T-helper 2 cell treated with Interferon-gamma antibody and Interleukin-4, amounts not matched to agents 100 ng/mL and 5 ng/mL, for 36 hours (primary cell): ENCODE data around the gene SLC39A8. TPM values are rescaled to one million over a fixed set of nuclear protein-coding genes. Genes with fewer than 3 reads are reported as not detected.
"Not testable (repeated sequence)": the region's sequence is repeated elsewhere in the genome, so short reads cannot be mapped to it uniquely, and the experiment has no call there.

Experiments used
- intact Hi-C: fragments of 100-400 bp; cut with micrococcal nuclease; formaldehyde crosslinking; loops from one replicate; pipeline ENCODE4 v1.15.1; 2023
- total RNA-seq: library from RNA; stranded (reverse); gene quantifications from 2 replicates; pipeline ENCODE4 v1.2.3, GENCODE V29; 2022

SLC39A8 gene
- total RNA-seq, 1 donor from 2014 or later: 96.6 TPM

DNA sequence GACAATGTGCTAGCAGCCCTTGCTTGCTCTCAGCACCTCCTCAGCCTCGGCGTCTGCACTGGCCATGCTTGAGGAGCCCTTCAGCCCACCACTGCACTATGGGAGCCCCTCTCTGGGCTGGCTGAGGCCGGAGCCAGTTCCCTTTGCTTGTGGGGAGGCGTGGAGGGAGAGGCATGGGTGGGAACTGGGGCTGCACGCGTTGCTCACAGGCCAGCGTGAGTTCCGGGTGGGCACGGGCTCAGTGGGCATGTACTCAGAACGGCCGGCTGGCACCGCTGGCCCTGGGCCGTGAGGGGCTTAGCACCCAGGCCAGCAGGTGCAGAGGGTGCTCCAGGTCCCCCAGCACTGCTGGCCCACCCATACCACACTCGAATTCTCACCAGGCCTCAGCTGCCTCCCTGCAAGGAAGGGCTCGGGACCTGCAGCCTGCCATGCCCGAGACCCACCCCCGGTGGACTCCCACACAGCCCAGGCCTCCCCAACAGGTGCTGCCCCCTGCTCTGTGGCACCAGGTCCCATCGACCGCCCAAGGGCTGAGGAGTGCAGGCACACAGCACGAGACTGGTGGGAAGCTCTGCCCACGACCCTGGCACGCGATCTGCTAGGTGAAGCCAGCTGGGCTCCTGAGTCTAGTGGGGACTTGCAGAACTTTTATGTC lies 100.3 kb downstream of the SLC39A8 start:
- intact Hi-C loops: no loop called here

GRCh38 chr4:102243296-102243695 lies 102.0 kb downstream of the SLC39A8 start:
- intact Hi-C loops: not testable (repeated sequence)

GRCh38 chr4:102234243-102234838 lies 110.9 kb downstream of the SLC39A8 start:
- intact Hi-C loops: no loop called here

DNA sequence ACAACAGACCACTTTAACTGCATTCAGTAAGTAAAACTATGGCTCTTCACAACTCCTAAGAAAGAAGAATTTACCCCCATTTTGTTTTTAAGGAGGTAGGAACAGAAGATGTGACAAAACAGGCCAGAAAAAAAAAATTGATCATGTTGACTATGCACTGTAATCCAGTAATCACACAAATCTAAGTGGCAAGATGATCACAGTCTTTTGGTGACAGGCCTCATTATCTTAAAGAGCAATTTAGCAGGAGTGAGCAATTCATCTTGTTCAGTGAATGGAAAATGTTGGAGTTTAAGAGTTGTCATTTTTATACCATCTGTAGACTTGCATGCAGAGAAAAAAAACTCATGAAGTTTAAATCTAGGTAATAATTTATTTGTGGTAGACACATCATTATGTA lies 115.1 kb downstream of the SLC39A8 start:
- intact Hi-C loops: no loop called here

- intact Hi-C loops: no loop called here
Observed at GRCh38 chr4:102227388-102227787, 117.9 kb downstream of the SLC39A8 start.

- intact Hi-C loops: no loop called here
Observed at GRCh38 chr4:102223461-102223860, 121.8 kb downstream of the SLC39A8 start.

- intact Hi-C loops: no loop called here
Observed at GRCh38 chr4:102222838-102223409, 122.4 kb downstream of the SLC39A8 start.

DNA sequence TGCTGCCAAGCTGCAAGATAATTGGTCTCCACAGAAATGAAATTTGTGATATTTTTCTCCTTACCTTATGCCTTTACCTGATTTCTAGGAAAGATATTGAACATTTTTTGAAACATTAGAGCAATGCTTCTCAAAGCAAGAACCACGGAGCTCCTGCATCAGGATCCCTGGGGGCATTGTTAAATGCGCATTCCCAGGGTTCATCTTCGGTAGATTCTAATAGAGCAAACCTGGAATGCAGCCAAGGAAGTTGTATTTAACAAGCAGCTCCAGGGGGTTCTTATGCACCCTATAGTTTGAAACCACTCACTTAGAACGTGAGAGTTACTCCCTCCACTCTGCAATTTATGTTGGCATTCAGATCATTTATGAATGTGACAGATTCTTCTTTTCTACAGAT lies 126.2 kb downstream of the SLC39A8 start:
- intact Hi-C loops: no loop called here

DNA sequence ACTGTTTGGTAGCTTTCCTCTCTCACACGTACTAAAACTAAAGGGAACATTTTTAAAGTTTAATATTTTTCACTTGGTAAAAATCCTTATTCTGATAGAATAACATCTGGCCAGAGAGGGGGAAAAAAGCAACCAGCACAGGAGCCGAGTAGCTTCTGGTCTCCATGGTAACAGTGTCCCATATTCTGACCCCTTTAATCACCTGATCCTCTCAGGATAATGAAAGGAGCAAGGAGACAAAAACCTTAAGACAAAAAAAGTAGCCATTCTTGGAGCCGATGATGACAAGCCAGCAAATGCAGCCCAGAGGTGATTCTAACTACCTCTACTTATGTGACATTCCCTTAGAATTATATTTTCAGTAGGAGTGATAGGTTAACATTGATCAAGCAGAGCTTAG lies 126.6 kb downstream of the SLC39A8 start:
- intact Hi-C loops: no loop called here

DNA sequence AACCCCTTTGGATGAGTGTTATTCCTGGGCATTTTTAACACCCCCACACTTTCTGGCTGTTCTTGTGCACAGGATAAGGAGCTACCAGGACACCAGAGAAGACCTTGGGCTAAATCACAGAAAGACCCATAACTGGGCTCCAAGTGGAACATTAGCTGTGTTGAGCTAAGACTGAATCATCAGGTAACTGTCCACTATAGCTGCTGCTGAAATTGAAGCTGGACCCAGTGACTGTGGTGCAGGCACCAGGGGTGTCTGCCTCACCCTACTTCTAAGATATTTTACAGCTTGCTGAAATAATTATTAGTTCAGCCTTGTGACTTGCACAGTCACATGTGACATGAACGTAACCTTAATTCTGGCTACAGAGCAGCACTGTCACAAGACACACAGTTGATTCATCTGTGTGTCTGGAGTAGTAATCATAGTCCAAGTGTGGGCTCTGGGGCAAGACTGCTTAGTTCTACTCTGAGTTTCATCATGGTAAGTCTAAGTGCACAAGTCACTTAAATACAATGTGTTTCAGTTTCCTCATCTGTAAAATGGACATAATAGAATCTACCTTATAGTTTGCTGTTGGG lies 127.4 kb downstream of the SLC39A8 start:
- intact Hi-C loops: no loop called here

GRCh38 chr4:102217345-102217744 lies 127.9 kb downstream of the SLC39A8 start:
- intact Hi-C loops: no loop called here

- intact Hi-C loops: no loop called here
Observed at GRCh38 chr4:102216666-102217065, 128.6 kb downstream of the SLC39A8 start.

DNA sequence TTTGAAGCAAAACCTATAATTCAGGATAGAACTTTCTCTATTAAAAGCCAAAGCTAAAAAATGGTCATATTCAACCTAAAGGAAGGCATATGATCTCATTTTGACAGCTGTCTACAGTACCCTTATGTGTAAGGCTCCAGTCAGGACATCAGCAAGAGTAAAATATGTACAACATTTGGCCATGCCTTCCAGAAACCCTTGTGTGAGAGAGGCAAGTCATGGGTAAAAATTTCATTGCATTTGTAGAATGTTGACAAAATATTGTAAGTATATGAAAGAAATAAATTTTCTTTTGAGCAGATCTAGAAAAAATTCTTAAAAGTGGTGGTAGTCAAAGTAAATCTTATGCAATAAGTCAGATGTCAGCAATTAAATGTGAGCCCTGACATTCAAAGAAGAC lies 132.3 kb downstream of the SLC39A8 start:
- intact Hi-C loops: no loop called here

Other genes starting within 250 kb of the SLC39A8 start
- 141 TPM in 2 replicates for gene NFKB1, start 155.9 kb upstream of the SLC39A8 start, total RNA-seq